Uterus (tissue), 4 donors: Measurements from ENCODE around the gene ZYG11B. TPM values are rescaled to one million over a fixed set of nuclear protein-coding genes. Genes with fewer than 3 reads are reported as not detected.
"Not testable (repeated sequence)": the region's sequence is repeated elsewhere in the genome, so short reads cannot be mapped to it uniquely, and the experiment has no call there.

Experiments
- DNase-seq, 2 donors: peaks; one replicate each; pipeline ENCODE4 v3.0.0-alpha.2; 2019 to 2020
- H3K27ac ChIP-seq, 2 donors: fragments of 200-600 bp; sonication (generic); 1 replicate in 1 of 2; 2 replicates in 1 of 2; pipeline ENCODE4 v1.5.1; 2016 to 2018
- H3K27me3 ChIP-seq, 2 donors: fragments of 200-600 bp; sonication (generic); one replicate each; pipeline ENCODE4 v1.5.1; 2018 to 2019; ENCODE audit warnings: control low read depth in 1 of 2
- H3K36me3 ChIP-seq, 2 donors: fragments of 200-600 bp; sonication (generic); one replicate each; pipeline ENCODE4 v1.5.1; 2019; ENCODE audit warnings: control low read depth in 1 of 2
- H3K4me1 ChIP-seq, 2 donors: fragments of 200-600 bp; sonication (generic); one replicate each; pipeline ENCODE4 v1.5.1; 2018 to 2019; ENCODE audit warnings: control low read depth in 1 of 2
- H3K4me3 ChIP-seq, 2 donors: fragments of 200-600 bp; sonication (generic); 1 replicate in 1 of 2; 2 replicates in 1 of 2; pipeline ENCODE4 v1.5.1; 2018 to 2019; ENCODE audit warnings: mild to moderate bottlenecking in 1 of 2
- H3K9me3 ChIP-seq, 2 donors: fragments of 200-600 bp; sonication (generic); one replicate each; pipeline ENCODE4 v1.5.1; 2019; ENCODE audit warnings: control low read depth in 1 of 2
- POLR2A ChIP-seq, 2 donors: fragments of 450-650 bp; IDR thresholded peaks; one replicate each; pipeline ENCODE4 v1.6.1; 2016; ENCODE audit warnings: antibody characterized with exemption in 2 of 2, mild to moderate bottlenecking in 1 of 2, moderate library complexity in 1 of 2
- intact Hi-C: fragments of 100-400 bp; cut with DNase I; formaldehyde crosslinking; loops from one replicate; pipeline ENCODE4 v1.15.1; 2023; ENCODE audit warnings: low total_unique reads
- total RNA-seq, 4 donors: library from RNA; depleted of rRNA in 3 of 4; stranded (reverse); fragments of >200 nt in 3 of 4; gene quantifications; one replicate each; pipeline versions ENCODE4 v1.1.0 to v1.2.4, GENCODE V29; 2014 to 2023
- TF ChIP-seq, protein P1 (sequence below), 4 experiments: fragments of 200-600 bp in 2 of 4; fragments of 450-650 bp in 2 of 4; sonication (generic) in 2 of 4; IDR thresholded peaks; one replicate each; pipeline ENCODE4 v1.5.1; 2016 to 2019; ENCODE audit warnings: antibody characterized with exemption in 4 of 4, mild to moderate bottlenecking in 2 of 4, moderate library complexity in 1 of 4
- donor health status: DM: yes; HTN: yes; CAD: no.

The ZYG11B gene
- total RNA-seq, 4 donors from 2014 or later = 22.5 to 100 (median 45.8) TPM

DNA sequence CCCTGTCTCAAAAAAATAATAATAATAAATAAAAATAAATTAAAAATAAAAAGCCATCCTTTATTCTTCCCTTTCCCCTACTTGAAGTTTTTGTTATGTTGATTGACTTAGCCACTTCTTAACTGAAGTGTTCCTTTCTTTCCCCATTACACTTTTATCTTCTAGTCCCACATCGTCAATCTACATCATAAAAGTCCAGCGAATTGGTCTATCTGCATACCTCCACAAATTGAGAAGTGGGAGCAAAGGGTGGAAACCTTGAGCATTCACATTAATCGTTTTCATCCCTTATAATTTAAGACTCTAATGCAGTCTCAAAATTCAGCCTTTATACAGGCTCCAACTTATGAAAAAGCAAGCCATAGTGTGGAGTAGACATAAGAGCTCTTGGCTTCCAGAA, 109.8 kb downstream of the ZYG11B start:
- no peak for TF ChIP-seq POLR2A (IDR thresholded peaks at IDR 0.05)
- TF ChIP-seq, protein P1, sequence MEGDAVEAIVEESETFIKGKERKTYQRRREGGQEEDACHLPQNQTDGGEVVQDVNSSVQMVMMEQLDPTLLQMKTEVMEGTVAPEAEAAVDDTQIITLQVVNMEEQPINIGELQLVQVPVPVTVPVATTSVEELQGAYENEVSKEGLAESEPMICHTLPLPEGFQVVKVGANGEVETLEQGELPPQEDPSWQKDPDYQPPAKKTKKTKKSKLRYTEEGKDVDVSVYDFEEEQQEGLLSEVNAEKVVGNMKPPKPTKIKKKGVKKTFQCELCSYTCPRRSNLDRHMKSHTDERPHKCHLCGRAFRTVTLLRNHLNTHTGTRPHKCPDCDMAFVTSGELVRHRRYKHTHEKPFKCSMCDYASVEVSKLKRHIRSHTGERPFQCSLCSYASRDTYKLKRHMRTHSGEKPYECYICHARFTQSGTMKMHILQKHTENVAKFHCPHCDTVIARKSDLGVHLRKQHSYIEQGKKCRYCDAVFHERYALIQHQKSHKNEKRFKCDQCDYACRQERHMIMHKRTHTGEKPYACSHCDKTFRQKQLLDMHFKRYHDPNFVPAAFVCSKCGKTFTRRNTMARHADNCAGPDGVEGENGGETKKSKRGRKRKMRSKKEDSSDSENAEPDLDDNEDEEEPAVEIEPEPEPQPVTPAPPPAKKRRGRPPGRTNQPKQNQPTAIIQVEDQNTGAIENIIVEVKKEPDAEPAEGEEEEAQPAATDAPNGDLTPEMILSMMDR (IDR thresholded peaks at IDR 0.05) = no peak
- Histone ChIP-seq H3K4me3 (no peak overlapping the region), H3K4me1 (no peaks in the 10 kb centered on the region), H3K9me3 (no peaks in the 10 kb centered on the region), H3K27me3 (no peaks in the 10 kb centered on the region), H3K27ac (no peak overlapping the region), H3K36me3 (no peaks in the 10 kb centered on the region)
- intact Hi-C loops = no loop called here
- no peak for DNase-seq

DNA sequence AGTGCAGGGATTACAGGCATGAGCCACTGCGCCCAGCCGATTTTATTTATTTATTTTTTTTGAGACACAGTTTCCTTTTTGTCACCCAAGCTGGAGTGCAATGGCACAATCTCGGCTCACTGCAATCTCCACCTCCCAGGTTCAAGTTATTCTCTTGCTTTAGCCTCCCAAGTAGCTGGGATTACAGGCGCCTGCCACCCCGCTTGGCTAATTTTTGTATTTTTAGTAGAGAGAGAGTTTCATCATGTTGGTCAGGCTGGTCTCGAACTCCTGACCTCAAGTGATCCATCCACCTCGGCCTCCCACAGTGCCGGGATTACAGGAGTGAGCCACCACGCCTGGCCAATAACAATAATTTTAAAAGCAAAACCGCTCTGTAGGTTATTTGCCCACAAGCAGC, 112.9 kb downstream of the ZYG11B start:
- H3K4me3 ChIP-seq, H3K4me1 ChIP-seq, intact Hi-C loops, DNase-seq, H3K27me3 ChIP-seq, H3K27ac ChIP-seq, H3K36me3 ChIP-seq, H3K9me3 ChIP-seq: not testable (repeated sequence)

DNA sequence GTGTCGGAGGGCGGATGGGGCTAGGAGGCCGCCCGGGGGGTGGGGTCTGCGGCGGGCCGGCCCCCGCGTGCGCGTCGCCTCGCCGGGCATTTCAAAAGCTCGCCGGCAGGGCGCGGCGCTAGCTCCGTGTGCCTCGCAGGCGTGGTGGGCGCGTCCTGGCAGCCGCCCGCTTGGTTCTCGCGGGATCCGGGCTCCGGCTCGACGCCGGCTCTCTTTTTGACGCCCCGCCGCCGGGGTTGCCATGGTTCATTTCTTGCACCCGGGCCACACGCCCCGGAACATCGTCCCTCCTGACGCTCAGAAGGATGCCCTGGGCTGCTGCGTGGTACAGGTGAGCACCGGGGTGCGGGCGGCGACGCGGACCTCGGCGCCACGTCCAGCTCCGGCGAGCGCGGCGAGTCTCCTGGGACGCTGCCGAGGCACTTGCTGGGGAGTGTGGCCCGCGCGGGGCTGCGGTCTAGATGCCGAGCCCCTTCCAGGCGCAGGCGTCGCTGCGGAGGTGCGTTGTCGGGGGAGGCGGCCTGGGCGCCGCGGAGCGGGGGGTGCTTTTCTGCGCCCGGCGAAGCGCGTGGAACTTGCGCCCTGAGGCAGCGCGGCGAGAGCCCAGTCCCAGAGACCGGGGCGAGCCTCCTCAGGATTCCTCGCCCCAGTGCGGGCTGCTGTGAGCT, 116.5 kb downstream of the ZYG11B start, which contains the start of gene ZYG11A:
ZYG11A (plus strand) TSS at position 118 of the 668 bp plus-strand sequence; CDS start at position 242, 124 bp downstream.
- H3K27me3 ChIP-seq = peaks cover 4 to 9% of the 10 kb centered on the region in 2 donors
- H3K4me3 ChIP-seq = peak within 1 kb of the TSS in 1 of 2 donors; percentile 29
- H3K4me1 ChIP-seq = peaks cover 0 to 6% of the 10 kb centered on the region in 2 donors
- H3K36me3 ChIP-seq = no peaks in the 10 kb centered on the region
- intact Hi-C loops = no loop called here
- TF ChIP-seq, protein P1 (IDR thresholded peaks at IDR 0.05) = peak in 1 of 4 experiments; percentile 18
- TF ChIP-seq POLR2A (IDR thresholded peaks at IDR 0.05) = no peak
- H3K27ac ChIP-seq = no peak within 1 kb of the TSS
- H3K9me3 ChIP-seq = no peaks in the 10 kb centered on the region
- DNase-seq = peak in 1 of 2 donors; percentile 29

DNA sequence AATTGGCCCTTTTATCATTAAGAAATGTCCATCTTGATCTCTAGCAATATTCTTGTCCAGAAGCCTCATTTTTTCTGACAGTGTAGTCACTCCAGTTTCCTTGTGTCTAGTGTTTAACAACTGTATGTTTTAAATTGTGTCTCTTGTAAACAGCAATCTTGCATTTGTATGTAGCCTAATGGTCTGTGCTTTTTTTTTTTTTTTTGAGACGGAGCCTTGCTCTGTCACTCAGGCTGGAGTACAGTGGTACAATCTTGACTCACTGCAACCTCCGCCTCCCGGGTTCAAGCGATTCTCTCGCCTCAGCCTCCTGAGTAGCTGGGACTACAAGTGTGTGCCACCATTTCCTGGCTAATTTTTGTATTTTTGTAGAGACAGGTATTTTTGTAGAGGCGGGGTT, 118.9 kb downstream of the ZYG11B start:
- H3K4me3 ChIP-seq, intact Hi-C loops, H3K27me3 ChIP-seq, DNase-seq, H3K9me3 ChIP-seq, H3K36me3 ChIP-seq, H3K4me1 ChIP-seq, H3K27ac ChIP-seq: not testable (repeated sequence)

DNA sequence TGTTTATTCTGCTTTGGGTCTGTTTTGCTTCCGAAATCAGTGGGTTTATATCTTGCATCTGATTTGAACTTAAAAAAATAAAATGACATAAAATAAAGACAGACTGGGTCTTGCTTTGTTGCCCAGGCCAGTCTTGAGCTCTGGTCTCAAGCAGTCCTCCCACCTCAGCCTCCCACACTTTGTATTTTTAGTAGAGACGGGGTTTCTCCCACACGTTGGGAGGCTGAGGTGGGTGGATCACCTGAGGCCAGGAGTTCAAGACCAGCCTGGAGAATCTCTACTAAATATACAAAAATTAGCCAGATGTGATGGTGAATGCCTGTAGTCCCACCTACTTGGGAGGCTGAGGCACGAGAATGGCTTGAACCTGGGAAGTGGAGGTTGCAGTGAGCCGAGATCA, 122.2 kb downstream of the ZYG11B start:
- no peaks in the 10 kb centered on the region for H3K36me3 ChIP-seq
- no peaks in the 10 kb centered on the region for H3K27me3 ChIP-seq
- no peaks in the 10 kb centered on the region for H3K9me3 ChIP-seq
- no peak for DNase-seq
- intact Hi-C loops = no loop called here
- H3K27ac ChIP-seq = no peak overlapping the region
- no peaks in the 10 kb centered on the region for H3K4me1 ChIP-seq
- H3K4me3 ChIP-seq = no peak overlapping the region
- TF ChIP-seq POLR2A (IDR thresholded peaks at IDR 0.05) = no peak
- TF ChIP-seq, protein P1 (IDR thresholded peaks at IDR 0.05) = no peak

DNA sequence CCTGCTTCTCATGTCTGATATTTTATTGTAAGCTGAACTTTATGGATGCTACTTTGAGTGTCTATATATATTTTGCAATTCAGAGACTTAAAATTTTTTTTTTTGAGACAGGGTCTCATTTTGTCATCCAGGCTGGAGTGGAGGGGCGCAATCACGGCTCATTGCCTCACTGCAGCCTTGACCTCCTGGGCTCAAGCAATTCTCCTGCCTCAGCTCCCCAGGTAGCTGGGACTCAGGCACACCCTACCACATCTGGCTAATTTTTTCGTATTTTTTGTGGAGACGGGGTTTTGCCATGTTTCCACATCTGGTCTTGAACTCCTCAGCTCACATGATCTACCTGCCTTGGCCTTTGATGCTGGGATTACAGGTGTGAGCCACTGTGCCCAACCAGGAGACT, 124.7 kb downstream of the ZYG11B start:
- DNase-seq = no peak
- H3K27ac ChIP-seq = no peak overlapping the region
- no peaks in the 10 kb centered on the region for H3K4me1 ChIP-seq
- no peaks in the 10 kb centered on the region for H3K27me3 ChIP-seq
- TF ChIP-seq, protein P1 (IDR thresholded peaks at IDR 0.05) = no peak
- TF ChIP-seq POLR2A (IDR thresholded peaks at IDR 0.05) = no peak
- intact Hi-C loops = no loop called here
- H3K4me3 ChIP-seq = no peak overlapping the region
- H3K9me3 ChIP-seq = no peaks in the 10 kb centered on the region
- no peaks in the 10 kb centered on the region for H3K36me3 ChIP-seq
